Hematopoietic multipotent progenitor cell treated with erythropoietin and hydrocortisone succinate and interleukin-3 and kit ligand, for 15 days (in vitro differentiated cells): ENCODE data around the gene SOX13.

Experiments used
- DNase-seq: peaks from one replicate; pipeline ENCODE4 v3.0.0-alpha.2; 2015; ENCODE audit warnings: low spot score

Gene SOX13

DNA sequence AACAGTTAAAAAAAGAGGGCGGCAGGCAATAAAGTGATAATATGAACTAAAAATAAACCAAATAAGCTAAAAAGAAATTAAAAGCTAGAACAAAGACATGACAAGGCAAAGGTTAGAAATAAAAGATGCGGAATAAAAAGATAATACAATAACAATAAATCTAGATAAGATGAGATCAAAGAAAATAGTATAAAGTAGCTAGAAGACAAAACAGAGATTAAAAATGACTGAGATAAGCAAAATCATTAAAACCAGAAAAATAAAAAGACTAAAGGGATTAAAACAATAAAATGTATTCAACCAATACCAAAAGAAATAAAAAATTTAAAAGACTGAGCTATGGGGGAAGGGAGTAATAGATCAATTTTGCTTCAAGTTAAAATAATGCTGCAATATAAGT, 10.8 kb upstream of the SOX13 start:
- DNase-seq, result no peak

DNA sequence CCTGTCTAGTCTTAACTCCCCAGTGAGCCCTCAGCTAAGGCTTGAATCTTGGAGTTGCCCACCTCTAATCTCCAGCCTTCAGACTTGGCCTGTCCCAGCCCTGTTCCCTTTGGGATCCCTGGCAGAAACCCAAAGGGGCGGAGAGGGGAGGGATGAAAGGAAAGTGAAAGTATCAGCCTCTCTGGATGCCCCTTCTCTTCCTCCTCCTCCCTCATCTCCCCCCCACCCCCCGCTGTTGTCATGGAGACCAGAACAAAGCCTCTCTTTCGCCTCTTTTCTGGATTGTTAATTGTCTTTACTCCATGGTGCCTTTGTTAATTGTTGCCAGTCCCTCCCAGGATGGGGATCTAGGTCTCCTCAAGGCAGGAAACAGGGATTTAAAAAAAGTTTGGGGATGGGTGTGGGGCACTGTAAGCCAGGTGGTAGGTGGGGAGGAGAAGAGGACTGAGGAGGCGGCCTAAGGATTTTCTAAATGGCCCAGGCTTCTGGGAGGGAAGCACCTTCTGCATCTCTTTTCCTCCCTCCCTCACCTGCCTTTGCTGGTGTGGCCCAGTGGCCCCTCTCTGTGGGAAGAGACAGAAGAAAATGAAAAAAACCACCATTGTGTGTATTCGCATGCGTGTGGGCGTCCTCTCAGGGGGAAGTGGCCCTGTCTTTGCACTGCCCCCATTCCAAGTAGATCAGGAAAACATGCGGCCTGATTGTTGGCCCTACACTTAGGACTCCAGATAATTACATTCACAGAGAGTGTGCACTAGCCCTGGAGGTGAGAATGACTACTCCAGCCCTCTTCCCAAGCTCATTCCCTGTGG, 7.5 kb upstream of the SOX13 start:
- DNase-seq, result no peak

DNA sequence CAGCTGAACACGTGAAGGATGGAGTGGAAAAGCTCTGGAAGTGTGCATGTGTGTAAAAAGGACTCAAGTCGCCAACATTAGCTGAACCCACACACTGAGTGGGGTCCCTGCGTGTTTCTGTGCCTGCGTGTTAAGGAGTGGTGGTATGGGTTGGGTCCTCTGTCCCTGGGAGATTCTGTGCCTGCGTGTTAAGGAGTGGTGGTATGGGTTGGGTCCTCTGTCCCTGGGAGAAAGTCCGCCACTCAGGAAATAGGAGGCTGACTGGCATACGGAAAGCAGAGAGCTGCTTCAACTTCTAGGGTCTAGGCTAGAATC, 7.0 kb upstream of the SOX13 start:
- no peak for DNase-seq

DNA sequence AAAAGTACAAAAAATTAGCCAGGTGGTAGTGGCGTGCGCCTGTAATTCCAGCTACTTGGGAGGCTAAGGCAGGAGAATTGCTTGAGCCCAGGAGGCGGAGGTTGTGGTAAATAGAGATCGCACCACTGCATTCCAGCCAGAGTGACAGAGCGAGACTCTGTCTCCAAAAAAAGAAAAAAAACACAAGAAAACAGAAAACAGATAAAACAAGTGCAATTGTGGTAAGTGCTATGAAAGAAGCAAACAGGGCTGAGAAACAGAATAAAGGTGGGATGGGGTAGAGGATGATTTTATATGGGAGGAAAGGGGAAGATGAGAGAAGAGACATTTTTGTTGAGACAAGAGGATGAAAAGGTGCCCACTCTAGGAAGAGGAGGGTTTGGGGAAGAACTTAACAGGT, 5.0 kb upstream of the SOX13 start:
- no peak for DNase-seq

DNA sequence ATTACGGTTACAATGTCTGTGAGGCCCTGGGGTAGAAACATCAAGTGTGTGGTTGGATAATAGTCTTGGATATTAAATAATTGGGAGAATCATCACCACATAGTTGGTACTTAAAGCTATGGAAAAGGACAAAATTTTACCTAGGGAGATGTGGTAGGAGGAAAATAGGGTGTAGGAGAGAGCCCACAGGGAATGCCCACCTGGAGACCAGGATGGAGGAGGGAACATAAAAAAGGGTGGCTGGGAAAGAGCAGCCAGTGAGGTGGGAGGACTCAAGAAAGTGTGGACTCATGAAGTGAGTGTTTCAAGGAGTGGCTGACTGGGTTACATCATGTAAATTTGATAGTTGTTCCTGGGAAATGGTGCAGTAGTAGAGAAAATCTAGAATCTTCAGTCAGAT, 3.0 kb upstream of the SOX13 start:
- no peak for DNase-seq

DNA sequence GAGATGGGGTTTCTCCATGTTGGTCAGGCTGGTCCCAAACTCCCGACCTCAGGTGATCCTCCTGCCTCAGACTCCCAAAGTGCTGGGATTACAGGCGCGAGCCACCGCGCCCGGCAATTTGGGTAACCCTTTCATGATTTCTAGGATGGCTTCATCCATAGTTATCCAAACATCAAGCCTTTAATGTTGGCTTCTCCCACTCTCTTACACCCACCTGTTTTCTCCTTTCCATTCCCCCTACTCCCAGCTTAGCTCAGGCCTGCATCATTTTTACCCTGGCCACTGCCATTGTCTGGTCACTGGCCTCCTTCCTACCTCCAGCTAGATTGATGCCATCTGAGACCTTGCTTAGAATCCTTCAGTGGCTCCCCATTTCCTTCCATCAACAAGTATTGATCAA, 2.0 kb upstream of the SOX13 start:
- DNase-seq, result no peak

DNA sequence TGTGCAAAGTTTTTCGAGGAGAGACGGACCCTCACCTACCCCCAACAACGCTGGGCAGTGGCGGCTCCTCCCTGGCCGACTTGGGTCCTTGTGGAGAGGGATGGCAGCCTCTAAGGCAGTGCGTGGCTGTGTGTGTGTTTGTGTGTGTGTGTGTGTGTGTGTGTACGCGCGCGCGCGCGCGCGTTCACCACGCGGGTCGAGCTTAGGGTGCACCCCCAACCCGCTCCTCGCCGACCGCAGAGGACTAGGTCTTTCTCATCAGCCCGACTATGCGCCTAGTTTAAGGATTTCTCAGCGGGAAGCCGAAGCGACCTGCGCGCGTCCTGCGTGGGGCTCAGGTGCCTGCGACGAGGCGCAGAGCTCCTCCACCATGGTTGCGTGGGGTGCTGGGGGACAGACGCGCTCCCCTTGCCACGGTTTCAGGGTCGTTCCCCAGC, 940 bp downstream of the SOX13 start:
- DNase-seq, result no peak

DNA sequence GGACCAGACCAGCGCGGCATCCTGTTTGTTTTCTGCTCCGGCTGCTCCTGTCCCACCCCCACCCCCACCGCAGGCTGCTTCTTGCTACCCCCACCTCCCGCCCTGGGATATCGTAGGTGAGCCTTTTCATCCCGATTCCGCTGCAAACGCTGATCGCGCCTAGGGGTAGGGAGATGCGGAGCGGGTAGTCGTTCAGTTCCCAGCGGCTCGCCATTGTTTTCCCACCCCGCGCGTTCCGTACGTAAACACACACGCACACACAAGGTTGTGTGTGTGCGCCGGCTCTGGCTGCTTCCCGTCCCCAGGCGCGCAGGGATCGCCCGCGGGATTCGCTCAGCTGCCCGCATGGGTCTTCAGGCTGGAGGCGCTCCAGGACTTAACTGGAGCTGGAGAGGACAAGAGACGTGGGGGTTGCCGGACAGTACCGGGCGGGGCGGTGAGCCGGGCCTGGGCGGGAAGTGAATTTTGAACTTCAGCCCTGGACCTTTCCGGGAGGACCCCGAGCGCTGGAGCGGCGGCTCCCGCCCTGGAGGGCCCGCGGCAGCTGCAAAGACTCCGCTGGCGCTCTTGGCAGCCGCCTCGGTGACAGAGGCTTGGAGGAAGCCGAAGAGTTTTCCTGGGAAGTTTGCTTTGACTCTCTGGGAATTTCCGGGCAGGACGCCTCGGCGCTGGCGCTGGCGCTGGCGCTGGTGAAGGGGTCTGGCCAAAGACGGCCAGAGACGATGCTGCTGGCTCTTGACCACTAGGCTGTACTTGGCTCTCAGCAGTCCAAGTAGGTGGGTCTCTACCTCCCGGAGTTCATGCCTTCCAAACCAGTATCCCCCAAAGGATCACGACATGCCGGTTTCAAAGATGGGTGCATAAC, 1.6 kb downstream of the SOX13 start:
- DNase-seq, result no peak

DNA sequence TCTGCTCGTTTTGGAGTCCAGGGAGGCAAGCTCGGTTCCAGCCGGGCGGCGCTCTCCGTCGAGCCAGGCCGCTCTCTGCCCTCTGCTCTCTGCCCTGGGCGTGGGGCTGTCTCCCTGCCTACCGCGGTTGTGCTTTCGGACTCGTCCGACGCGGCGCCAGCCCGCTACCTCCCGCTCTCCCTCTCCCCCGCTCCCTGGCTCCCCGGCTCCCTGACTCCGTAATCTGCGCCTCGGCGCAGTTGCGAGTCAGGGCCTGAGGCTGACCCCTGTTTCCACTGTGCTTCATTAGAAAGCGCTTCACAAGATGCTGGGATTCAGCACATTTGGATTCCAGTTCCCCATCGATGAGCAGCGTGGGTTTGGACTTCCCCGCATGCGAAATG, 2.2 kb downstream of the SOX13 start:
- no peak for DNase-seq

DNA sequence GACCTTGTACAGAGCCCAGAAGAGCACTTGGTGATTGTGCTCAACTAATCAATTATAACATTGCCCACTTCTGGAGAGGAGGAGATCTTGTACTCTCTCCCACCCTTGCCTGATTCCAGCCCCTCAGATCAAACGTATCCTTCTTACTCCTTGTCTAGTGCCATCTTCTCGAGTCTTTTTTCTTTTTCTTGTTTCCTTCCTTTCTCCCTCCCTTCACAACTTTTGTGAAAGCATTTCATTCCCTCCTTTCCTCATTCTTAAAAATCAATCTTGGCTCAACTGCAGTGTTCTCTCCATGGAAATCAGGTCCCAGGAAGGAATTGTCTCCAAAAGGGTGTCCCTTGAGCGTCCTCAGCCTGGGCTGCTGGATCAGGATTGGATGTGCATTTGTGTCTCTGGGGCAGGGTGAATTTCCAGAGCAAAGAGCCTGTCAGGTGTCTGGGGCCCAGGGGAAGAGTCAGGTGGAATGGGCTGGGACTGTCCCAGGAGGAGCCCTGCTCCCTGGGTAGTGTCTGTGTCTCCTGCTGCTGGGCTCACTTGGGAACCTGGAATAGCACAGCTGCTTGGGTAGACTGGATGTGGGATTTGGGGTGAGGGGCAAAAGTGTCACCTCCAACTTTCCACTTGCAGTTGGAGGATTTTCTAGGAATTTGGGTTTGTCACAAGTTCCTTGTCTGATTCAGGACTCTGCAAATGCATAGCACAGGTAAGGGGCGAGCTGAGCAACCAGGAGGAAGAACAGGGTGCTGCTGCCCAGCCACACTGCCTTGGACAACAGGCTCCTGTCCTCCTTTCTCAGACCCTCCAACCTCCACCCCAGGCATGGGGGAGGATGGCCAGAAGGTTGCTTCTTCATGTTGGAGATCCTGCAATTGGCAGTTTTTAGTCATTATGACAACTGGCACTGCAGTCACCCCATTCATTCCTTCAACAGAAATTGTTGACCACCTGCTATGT, 3.3 kb downstream of the SOX13 start:
- DNase-seq, result no peak

DNA sequence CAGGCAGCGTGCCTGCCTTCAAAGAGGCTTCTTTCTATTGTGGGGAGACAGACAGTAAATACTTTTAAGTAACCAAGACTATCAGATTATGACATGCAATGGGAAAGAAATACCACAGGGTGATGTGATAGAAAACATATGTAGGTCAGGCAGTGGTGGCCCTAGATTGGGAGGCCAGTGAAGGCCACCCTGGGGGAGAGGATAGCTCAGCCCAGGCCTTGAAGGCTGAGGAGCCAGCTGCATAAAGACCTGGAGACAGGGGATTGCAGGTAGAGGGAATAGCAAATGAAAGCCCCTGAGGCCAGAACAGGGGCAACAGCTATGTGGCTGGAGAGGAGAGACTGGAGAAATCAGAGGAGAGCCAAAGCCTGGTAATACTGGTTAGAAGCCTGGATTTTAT, 4.0 kb downstream of the SOX13 start:
- no peak for DNase-seq

DNA sequence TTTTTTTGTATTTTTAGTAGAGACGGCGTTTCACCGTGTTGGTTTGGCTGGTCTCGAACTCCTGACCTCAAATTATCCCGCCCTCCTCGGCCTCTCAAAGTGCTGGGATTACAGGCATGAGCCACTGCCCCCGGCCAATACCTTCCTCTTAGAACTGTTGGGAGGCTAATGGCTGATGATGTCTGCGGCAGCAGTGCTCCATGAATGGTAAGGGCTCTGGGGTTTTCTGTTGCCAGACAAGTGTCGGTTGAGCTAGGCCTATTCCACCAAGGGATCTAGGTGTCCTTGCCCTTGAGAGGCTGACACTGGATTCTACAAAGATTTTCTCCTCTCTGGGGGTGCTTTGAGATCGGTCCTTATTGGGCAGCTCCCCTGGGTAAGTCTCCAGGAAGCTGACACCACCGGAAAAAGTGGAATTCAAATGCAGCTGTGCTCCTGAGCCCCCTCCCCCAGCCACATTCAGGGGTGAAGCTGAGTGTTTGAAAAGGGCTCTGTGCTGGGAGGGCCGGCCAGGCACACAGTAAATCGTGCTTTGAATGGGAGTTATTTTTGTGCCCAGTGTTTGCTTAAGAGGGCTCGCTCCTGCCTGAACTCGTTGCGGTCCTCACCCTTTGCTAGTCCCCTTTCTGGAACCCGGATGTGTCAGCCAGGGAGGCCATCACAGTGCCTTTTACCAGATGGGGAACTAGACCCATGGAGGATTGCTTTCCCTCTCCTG, 5.2 kb downstream of the SOX13 start:
- DNase-seq, result no peak

DNA sequence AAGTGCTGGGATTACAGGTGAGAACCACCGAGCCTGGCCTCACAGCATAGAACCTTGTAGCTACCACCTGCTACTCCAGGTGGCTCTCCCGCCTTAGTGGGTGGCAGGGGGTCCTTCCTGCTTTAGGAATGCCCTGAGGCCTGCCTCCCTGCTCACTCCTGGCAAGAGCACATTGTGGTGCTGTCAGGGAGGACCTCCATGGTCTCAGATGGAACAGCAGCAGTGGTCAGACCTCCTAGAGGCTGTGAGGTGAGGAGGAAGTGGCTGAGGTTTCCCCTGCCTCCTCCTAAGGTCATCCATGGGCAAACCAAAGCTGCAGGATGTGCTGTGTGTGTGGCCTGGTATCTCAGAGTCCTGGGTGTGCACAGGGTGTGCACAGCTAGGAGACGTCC, 6.7 kb downstream of the SOX13 start:
- DNase-seq, result no peak

DNA sequence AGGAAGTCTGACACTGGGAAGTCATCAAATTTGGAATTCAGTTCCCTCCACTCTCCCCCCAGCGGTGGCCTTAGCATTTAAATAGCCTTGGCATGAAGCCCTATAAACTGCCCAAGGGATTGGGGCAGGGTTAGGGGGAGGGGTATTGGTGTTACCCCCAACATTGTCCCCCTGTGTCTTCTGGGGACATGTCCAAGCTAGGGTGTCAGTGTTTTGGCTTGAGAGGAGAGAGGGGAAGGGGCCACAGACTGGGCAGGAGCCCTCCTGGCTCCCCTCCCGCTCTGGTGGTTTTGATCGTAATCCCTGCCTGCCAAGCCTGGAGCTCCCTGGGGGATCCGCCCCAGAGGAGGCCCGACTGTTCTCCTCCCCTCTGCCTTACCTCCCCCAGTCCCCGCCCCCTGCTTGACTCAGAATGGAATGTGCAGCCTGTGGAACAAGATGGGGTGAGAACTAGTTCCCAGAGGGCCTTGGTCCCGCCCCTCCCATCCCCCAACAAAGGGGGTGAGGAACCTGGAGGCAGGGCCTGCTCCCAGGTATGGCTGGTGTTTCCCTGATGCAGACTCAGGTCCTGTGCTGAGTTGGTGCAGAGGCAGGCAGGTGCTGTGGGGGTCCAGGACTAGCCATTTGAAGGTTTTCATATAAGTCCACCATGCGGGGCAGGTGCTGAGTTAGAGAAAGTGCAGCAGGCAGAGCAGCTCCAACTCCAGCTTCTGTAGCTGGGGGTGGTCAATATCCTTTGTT, 7.4 kb downstream of the SOX13 start:
- no peak for DNase-seq

DNA sequence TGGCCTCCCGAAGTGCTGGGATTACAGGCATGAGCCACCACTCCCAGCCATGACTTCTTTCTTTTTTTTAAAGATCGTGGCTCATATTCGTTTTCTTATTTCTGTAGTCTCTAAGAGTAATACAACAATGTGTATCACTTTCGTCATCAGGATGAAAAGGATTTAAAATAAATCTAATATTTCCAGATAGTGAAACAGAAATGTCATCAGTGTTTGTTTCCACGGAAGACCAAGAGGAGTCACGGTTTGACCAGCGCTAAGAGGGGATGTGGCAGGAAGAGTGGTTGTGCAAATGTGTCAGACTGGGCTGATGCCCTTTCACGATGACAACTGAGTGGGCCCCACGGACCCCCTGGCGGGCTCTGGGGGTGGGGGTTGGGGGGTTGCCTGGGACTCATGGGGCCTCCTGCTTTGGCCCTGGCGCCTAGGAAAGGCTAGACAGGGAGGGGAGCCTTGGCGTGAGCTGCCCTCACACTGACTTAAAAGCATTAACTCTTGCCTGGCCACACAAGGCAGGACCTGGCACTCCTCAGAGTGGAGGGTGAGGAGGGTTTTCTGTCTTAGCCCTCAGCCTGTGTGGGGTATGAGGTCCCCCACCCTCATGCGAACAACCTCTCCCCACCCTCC, 8.4 kb downstream of the SOX13 start:
- no peak for DNase-seq

DNA sequence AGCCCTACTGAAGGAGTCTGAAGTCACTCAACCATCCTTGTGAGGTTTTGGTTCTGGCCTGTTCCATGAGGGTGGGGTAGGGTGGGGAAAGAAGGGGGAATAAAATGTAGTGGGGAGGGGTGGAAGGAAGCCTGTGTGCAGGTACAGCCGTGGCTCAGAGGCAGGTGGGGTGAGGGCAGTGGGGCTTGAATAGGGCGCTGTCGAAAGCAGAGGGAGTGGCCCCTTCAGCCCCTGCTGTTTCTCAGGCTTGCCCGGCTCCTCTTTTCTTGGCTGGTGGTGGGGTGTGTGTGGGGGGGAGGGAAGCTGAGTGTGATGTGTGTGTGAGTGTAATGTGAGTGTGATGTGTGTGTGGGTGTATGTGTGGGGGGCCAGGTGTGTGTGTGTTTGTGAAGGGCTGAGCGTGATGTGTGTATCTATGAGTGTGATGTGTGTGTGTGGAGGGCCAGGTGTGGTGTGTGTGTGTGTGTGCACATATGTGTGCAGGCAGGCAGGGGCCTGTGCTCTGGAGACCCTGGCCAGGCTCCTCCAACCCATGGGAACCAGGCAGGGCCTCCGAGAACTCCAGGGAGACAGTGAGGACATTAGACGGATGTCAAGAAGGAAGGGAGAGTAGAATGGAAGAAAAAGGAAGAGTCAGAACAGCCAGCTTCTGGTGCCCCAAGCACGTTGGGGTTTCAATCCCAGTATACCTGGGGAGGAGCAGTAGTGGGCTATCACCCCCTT, 9.0 kb downstream of the SOX13 start:
- no peak for DNase-seq

DNA sequence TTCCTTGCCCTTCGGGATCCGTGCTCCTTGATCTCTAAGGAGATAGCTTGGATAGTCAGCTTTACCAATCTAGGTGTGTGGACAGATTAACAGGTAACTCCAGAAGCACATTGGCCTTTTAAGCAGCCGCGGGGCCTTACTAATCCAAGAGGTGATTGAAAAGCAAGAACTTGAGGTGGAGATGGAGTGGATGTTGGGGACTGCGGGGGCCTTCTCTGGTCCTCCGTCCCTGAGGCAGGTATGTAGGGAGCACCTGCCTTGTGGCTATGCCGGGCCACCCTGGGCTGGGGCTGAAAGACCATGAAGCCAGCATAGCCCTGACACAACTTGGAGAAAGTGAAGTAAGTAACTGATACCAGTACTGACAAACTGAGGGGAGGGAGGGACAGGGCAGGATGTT, 10.6 kb downstream of the SOX13 start:
- DNase-seq, result no peak

DNA sequence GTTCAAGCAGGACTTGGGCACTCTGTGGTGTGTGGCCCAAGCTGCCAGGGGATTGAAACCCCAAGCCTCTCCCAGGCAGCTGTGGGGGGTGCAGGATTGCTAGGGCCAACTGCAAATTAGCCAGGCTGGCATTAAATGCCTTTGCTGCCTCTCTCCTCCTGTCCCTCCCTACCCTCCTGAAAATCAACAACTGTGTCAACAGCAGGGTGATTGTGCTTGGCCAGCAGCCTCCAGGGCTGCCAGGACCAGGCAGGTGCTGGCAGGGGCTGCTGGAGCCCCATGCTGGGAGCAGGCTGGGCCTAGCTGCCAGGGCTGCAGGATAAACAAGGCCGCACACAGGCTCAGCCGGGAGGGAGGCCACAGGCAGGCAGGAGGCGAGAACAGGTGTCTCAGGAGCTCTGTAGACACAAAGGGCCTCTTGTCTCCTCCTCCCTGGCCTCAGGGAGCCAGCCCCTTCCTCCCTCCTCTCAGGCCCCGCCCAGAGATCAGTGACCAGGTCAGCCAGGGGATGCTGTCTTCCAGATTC, 11.4 kb downstream of the SOX13 start:
- DNase-seq, result no peak

DNA sequence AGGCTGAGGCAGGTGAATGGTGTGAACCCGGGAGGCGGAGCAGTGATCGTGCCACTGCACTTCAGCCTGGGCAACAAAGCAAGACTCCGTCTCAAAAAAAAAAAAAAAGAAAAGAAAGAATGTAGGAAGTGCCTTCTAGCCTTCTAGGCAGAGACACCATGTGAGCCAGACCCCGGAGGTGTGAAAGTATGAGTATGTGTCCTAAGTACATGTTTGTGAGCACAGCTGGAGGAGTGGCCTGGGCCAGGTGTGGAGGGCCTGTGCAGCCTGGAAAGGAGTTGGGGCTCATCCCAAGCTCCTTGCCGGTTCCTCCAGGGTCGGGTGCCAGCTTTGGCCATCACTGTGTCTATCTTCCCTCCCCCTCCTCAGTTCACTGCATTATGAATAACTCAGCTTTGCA, 13.0 kb downstream of the SOX13 start:
- no peak for DNase-seq
